Loucy (cell line): ENCODE measurements around the gene TSPYL6.

ENCODE experiments used
- EZH2phosphoT487 ChIP-seq: fragments of 200-600 bp; IDR thresholded peaks from 2 replicates; pipeline ENCODE4 v1.6.1; 2018; ENCODE audit warnings: antibody characterized with exemption, mild to moderate bottlenecking, moderate library complexity, borderline replicate concordance
- TF ChIP-seq, protein P1 (sequence below): fragments of 200-600 bp; sonication (generic); conservative IDR thresholded peaks from 2 replicates; pipeline ENCODE4 v1.5.1; 2014; ENCODE audit warnings: mild to moderate bottlenecking, antibody characterized with exemption, low read length

DNA sequence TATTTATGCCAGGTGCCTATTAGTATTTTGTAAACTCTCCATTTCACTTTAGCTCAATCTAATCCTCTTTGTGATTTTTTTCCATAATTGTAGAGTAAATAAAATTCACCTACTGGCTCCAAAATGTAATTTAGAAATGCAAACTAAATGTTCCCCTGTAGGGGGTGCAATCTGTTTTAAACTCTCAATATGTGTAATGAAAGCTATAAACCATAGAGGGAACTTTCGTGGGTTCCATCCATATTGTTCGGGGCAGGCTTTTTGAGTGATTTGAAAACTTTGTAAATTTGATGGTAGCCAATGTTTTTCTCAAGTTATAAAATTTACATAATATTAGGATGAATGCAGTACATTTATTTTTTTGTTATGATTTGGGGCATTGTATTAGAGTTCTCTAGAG is 49.4 kb downstream of the TSPYL6 start:
- TF ChIP-seq, protein P1, sequence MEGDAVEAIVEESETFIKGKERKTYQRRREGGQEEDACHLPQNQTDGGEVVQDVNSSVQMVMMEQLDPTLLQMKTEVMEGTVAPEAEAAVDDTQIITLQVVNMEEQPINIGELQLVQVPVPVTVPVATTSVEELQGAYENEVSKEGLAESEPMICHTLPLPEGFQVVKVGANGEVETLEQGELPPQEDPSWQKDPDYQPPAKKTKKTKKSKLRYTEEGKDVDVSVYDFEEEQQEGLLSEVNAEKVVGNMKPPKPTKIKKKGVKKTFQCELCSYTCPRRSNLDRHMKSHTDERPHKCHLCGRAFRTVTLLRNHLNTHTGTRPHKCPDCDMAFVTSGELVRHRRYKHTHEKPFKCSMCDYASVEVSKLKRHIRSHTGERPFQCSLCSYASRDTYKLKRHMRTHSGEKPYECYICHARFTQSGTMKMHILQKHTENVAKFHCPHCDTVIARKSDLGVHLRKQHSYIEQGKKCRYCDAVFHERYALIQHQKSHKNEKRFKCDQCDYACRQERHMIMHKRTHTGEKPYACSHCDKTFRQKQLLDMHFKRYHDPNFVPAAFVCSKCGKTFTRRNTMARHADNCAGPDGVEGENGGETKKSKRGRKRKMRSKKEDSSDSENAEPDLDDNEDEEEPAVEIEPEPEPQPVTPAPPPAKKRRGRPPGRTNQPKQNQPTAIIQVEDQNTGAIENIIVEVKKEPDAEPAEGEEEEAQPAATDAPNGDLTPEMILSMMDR = peak; percentile 91
- no peak for TF ChIP-seq EZH2phosphoT487
